NCI-H187 treated with DMSO at 0.1 percent for 48 hours (cell line): ENCODE measurements around the gene CCAR1.
"Not testable (repeated sequence)": the region's sequence is repeated elsewhere in the genome, so short reads cannot be mapped to it uniquely, and the experiment has no call there.

Source experiments
- DNase-seq: peaks from one replicate; lab custom pipeline; 2025; lab: John Stamatoyannopoulos, UW

The CCAR1 gene

GRCh38 chr10:68720793-68721672 lies at the start of gene CCAR1:
TSS of gene CCAR1 (plus strand) at chr10:68721239. CDS start at chr10:68722505, 1,266 bp downstream.
- peak; percentile 54 for DNase-seq

GRCh38 chr10:68684413-68684812 lies 36.6 kb upstream of the CCAR1 start:
- no peak for DNase-seq

- DNase-seq, result no peak
Observed at GRCh38 chr10:68696018-68696417, 25.0 kb upstream of the CCAR1 start.

GRCh38 chr10:68697106-68697505 lies 23.9 kb upstream of the CCAR1 start:
- DNase-seq, result no peak

- DNase-seq, result no peak
Observed at GRCh38 chr10:68700197-68700596, 20.8 kb upstream of the CCAR1 start.

GRCh38 chr10:68705548-68705947 lies 15.5 kb upstream of the CCAR1 start:
- DNase-seq, result no peak

- DNase-seq, result not testable (repeated sequence)
Observed at GRCh38 chr10:68708987-68709386, 12.1 kb upstream of the CCAR1 start.

GRCh38 chr10:68713065-68713464 lies 8.0 kb upstream of the CCAR1 start:
- not testable (repeated sequence) for DNase-seq

GRCh38 chr10:68717435-68717834 lies 3.6 kb upstream of the CCAR1 start:
- no peak for DNase-seq

GRCh38 chr10:68721673-68722335 lies 765 bp downstream of the CCAR1 start:
- DNase-seq, result no peak

GRCh38 chr10:68725016-68725415 lies 4.0 kb downstream of the CCAR1 start:
- DNase-seq, result no peak

GRCh38 chr10:68727146-68727545 lies 6.1 kb downstream of the CCAR1 start:
- no peak for DNase-seq

- DNase-seq, result no peak
Observed at GRCh38 chr10:68732651-68733050, 11.6 kb downstream of the CCAR1 start.

GRCh38 chr10:68734349-68734748 lies 13.3 kb downstream of the CCAR1 start:
- no peak for DNase-seq

- DNase-seq, result no peak
Observed at GRCh38 chr10:68735119-68735518, 14.1 kb downstream of the CCAR1 start.

GRCh38 chr10:68735739-68736138 lies 14.7 kb downstream of the CCAR1 start:
- not testable (repeated sequence) for DNase-seq

- DNase-seq, result not testable (repeated sequence)
Observed at GRCh38 chr10:68740676-68741075, 19.6 kb downstream of the CCAR1 start.

- DNase-seq, result no peak
Observed at GRCh38 chr10:68742397-68742796, 21.4 kb downstream of the CCAR1 start.

GRCh38 chr10:68752711-68753350 lies 31.8 kb downstream of the CCAR1 start:
- no peak for DNase-seq

- DNase-seq, result no peak
Observed at GRCh38 chr10:68756246-68756645, 35.2 kb downstream of the CCAR1 start.

- no peak for DNase-seq
Observed at GRCh38 chr10:68756766-68757165, 35.7 kb downstream of the CCAR1 start.

GRCh38 chr10:68759223-68759863 lies 38.3 kb downstream of the CCAR1 start:
- no peak for DNase-seq
